ENCODE results near the gene PDC. TPM values are rescaled to one million over a fixed set of nuclear protein-coding genes. Genes with fewer than 3 reads are reported as not detected.

Gene PDC
- total and polyA plus RNA-seq, 12 donors, result not detected

DNA sequence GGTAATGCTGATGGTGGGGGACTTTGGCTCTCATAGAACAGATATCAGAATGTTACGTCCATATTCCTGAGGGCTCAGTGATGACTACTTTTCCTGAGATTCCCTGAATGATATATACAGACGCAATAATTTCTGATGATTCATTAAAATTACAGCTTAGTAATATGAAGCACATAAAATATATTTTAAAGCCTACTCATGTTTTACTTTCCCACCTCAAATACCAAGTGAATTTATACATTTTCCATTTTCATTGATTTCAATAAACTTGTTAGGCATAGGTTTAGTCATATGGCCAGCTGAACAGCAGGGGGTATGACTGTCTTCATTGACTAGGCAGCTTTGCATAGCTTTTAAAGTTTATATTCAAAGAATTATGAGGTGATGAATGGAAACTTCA, 26.2 kb upstream of the PDC start:
- Histone ChIP-seq H3K27ac (no peak overlapping the region), H3K4me3 (no peak overlapping the region), H3K9me3 (no peaks in the 10 kb centered on the region), H3K27me3 (no peaks in the 10 kb centered on the region), H3K36me3 (no peaks in the 10 kb centered on the region), H3K4me1 (peaks cover 0 to 6% (median 0%) of the 10 kb centered on the region in 9 donors)
- WGBS, 2 donors, result 93 to 100% methylated on average over 2 of the region's 2 CpGs
- TF ChIP-seq, protein P1, sequence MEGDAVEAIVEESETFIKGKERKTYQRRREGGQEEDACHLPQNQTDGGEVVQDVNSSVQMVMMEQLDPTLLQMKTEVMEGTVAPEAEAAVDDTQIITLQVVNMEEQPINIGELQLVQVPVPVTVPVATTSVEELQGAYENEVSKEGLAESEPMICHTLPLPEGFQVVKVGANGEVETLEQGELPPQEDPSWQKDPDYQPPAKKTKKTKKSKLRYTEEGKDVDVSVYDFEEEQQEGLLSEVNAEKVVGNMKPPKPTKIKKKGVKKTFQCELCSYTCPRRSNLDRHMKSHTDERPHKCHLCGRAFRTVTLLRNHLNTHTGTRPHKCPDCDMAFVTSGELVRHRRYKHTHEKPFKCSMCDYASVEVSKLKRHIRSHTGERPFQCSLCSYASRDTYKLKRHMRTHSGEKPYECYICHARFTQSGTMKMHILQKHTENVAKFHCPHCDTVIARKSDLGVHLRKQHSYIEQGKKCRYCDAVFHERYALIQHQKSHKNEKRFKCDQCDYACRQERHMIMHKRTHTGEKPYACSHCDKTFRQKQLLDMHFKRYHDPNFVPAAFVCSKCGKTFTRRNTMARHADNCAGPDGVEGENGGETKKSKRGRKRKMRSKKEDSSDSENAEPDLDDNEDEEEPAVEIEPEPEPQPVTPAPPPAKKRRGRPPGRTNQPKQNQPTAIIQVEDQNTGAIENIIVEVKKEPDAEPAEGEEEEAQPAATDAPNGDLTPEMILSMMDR (IDR thresholded peaks at IDR 0.05), result no peak
- intact Hi-C loops (cut with DNase I), result loop anchor here in 3 of 10 donors (5.0 to 10.0 kb wide), 3 partner anchors 118 to 500 kb away; partner anchors contain the start of gene PTGS2 (in 1 of the 3)
- no peak for ATAC-seq
- DNase-seq, result no peak

DNA sequence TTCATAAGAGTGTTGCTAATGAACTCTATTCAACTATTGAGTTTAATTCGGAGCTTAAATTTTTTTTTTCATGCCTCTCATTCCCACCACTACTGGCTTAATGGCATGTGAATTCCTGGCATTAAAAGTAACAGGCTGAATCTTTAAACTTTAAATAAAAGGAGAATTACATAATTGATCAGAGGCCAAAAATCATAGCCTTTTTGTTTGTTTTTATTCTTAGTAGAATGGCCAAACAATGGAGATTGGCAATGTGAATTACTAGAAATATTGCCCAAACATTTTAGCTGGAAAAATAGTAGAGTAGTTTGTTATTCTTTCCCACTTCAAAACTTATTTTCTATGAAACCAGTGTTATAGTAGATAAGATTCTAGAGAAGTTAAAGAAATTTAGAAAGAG, 25.1 kb upstream of the PDC start:
- TF ChIP-seq, protein P1 (IDR thresholded peaks at IDR 0.05), result no peak
- intact Hi-C loops (cut with DNase I), result loop anchor here in 3 of 10 donors (5.0 to 10.0 kb wide), 3 partner anchors 119 to 501 kb away; partner anchors contain the start of gene PTGS2 (in 1 of the 3)

DNA sequence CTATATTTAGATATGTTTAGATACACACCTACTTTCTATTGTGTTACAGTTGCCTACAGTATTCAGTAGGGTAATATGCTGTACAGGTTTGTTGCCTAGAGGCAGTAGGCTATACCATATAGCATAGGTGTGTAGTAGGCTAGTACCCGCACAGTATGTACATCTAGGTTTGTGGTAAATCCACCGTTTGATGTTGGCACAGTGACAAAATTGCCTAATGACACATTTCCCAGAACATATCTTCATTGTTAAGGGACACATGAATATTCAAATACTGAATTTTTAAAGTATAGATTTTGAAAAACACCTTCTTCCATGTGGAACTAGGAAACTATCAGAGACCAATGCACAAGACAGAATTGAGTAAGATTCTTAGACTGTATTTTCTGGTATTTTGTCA, 22.6 kb upstream of the PDC start:
- WGBS, 2 donors, result 63 to 69% methylated on average over 2 of the region's 2 CpGs
- TF ChIP-seq, protein P1 (IDR thresholded peaks at IDR 0.05), result no peak
- H3K27me3 ChIP-seq, result no peaks in the 10 kb centered on the region
- ATAC-seq (no peak), DNase-seq (no peak)
- no peaks in the 10 kb centered on the region for H3K9me3 ChIP-seq
- no peak overlapping the region for H3K4me3 ChIP-seq
- intact Hi-C loops (cut with DNase I), result loop anchor here in 8 of 10 donors (2.0 to 10.0 kb wide), 6 partner anchors 121 to 504 kb away; partner anchors contain the start of gene PTGS2 (in 1 of the 8)
- H3K4me1 ChIP-seq, result peaks cover 0 to 6% (median 0%) of the 10 kb centered on the region in 9 donors
- H3K27ac ChIP-seq, result no peak overlapping the region
- H3K36me3 ChIP-seq, result no peaks in the 10 kb centered on the region

More for the DNA sequence above, 25.1 kb upstream of the PDC start:
- H3K27ac ChIP-seq, result no peak overlapping the region
- no peak overlapping the region for H3K4me3 ChIP-seq
- ATAC-seq, result no peak
- no peaks in the 10 kb centered on the region for H3K9me3 ChIP-seq
- H3K4me1 ChIP-seq, result peaks cover 0 to 6% (median 0%) of the 10 kb centered on the region in 9 donors
- 92 to 93% methylated on average over 1 of the region's 1 CpG for WGBS, 2 donors
- no peak for DNase-seq
- no peaks in the 10 kb centered on the region for H3K36me3 ChIP-seq
- no peaks in the 10 kb centered on the region for H3K27me3 ChIP-seq

DNA sequence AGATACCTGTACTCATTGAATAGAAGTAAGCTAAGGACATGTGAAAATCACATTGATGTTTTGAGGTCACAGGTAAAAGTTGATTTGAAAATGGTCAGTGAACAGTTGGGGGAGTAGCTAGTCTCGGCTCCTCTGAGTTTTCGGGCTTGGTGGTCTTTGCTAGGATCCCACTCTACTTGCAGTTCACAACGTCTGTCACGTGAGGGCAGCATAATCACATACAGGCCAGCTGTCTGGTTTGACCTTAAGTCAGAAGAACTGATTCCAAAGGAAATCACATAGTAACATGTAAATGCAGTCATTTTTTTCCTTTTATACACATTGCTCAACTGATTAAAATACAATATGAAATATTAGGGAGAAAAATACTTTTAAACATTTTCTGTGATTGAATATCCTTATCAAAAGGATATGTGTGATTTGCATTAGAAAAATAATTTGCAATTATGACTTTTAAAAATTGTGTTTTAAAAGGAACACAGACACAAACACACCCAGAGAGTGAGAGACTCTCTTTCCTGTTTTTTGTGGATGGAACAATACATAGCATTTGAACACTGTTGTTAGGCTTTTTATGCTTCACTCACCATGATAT, 21.8 kb upstream of the PDC start:
- TF ChIP-seq, protein P1 (IDR thresholded peaks at IDR 0.05), result peak; percentile 60 to 91 (median 82)
- H3K4me1 ChIP-seq, result peaks cover 0 to 6% (median 0%) of the 10 kb centered on the region in 9 donors
- WGBS, 2 donors, result 2 to 5% methylated on average over 4 of the region's 4 CpGs
- no peaks in the 10 kb centered on the region for H3K36me3 ChIP-seq
- no peaks in the 10 kb centered on the region for H3K9me3 ChIP-seq
- H3K27me3 ChIP-seq, result no peaks in the 10 kb centered on the region
- peak in 5 of 8 donors; percentile 33 to 68 (median 52) for ATAC-seq
- H3K27ac ChIP-seq, result no peak overlapping the region
- H3K4me3 ChIP-seq, result no peak overlapping the region
- intact Hi-C loops (cut with DNase I), result loop anchor here in 8 of 10 donors (2.0 to 10.0 kb wide), 6 partner anchors 122 to 505 kb away; partner anchors contain the start of gene PTGS2 (in 1 of the 8)
- DNase-seq, result peak; percentile 25 to 30
